MV-4-11 (cell line): ENCODE data around the gene GREB1L.

Source experiments
- DNase-seq: peaks from one replicate; lab custom pipeline; 2025; lab: John Stamatoyannopoulos, UW

The GREB1L gene

DNA sequence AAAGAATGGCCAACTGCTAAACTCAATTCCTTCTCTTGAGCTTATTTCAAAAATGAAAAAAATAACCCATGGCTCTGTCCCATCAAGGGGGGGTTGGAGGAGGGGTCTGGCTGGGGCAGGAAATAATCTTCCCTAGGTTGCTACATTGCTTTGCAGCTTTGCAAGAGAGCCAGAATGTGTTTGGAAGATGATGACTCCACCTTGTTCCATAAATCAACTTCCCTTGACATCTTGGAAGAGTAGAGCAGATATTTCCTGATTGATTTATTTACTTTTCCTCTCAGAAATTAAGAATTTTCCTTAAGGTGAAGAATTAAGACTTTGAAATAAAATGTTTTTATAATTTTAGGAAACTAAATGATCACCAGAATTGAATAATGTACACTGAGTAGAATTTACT, 317.2 kb downstream of the GREB1L start:
- no peak for DNase-seq

DNA sequence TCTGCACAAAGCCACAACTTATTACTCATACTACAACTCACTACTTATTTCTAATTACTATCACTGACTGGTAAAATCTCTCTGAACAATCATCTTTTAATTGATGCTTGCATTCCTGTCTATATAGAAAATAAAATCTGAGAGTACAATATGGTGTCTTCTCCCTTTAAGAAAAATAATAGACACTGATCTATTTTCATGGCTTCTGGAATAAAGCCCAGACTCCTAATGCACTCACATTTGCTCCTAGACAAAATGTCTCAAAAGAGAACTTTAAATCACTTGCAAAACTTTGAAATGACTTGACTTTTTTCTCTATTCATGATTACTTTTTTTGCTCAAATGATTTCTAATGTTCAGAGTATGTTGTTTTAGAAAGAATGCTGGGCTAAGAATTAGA, 329.7 kb downstream of the GREB1L start:
- no peak for DNase-seq
